Measurements from ENCODE around the gene PPP2R5C.

The PPP2R5C gene

GRCh38 chr14:101817501-101818001 lies 56.0 kb downstream of the PPP2R5C start:
- DNase-seq: peak; percentile 54

- DNase-seq: peak; percentile 92
Observed at GRCh38 chr14:101819251-101819990, 57.9 kb downstream of the PPP2R5C start.

- peak; percentile 75 for DNase-seq
Observed at GRCh38 chr14:101820283-101820798, 58.8 kb downstream of the PPP2R5C start.

GRCh38 chr14:101821528-101821927 lies 60.0 kb downstream of the PPP2R5C start:
- DNase-seq: peak; percentile 87

GRCh38 chr14:101823066-101823465 lies 61.6 kb downstream of the PPP2R5C start:
- DNase-seq: peak; percentile 74

GRCh38 chr14:101823511-101824120 lies 62.1 kb downstream of the PPP2R5C start:
- peak; percentile 81 for DNase-seq

GRCh38 chr14:101824339-101824727 lies 62.8 kb downstream of the PPP2R5C start:
- DNase-seq: no peak

- no peak for DNase-seq
Observed at GRCh38 chr14:101825797-101826196, 64.3 kb downstream of the PPP2R5C start.

- DNase-seq: no peak
Observed at GRCh38 chr14:101826351-101826750, 64.8 kb downstream of the PPP2R5C start.

GRCh38 chr14:101827286-101827685 lies 65.8 kb downstream of the PPP2R5C start:
- DNase-seq: no peak

GRCh38 chr14:101828046-101828445 lies 66.5 kb downstream of the PPP2R5C start:
- DNase-seq: no peak

- DNase-seq: no peak
Observed at GRCh38 chr14:101830271-101830670, 68.8 kb downstream of the PPP2R5C start.

GRCh38 chr14:101833045-101833444 lies 71.5 kb downstream of the PPP2R5C start:
- DNase-seq: no peak

- no peak for DNase-seq
Observed at GRCh38 chr14:101834397-101834796, 72.9 kb downstream of the PPP2R5C start.

- DNase-seq: no peak
Observed at GRCh38 chr14:101834800-101835547, 73.5 kb downstream of the PPP2R5C start.

GRCh38 chr14:101835566-101835965 lies 74.1 kb downstream of the PPP2R5C start:
- no peak for DNase-seq

- DNase-seq: no peak
Observed at GRCh38 chr14:101836135-101836534, 74.6 kb downstream of the PPP2R5C start.

- DNase-seq: no peak
Observed at GRCh38 chr14:101838476-101838875, 77.0 kb downstream of the PPP2R5C start.

GRCh38 chr14:101839236-101839635 lies 77.7 kb downstream of the PPP2R5C start:
- DNase-seq: peak; percentile 58

GRCh38 chr14:101839661-101840060 lies 78.2 kb downstream of the PPP2R5C start:
- no peak for DNase-seq

- no peak for DNase-seq
Observed at GRCh38 chr14:101840649-101841369, 79.3 kb downstream of the PPP2R5C start.

- DNase-seq: no peak
Observed at GRCh38 chr14:101843038-101843437, 81.5 kb downstream of the PPP2R5C start.

GRCh38 chr14:101843665-101844064 lies 82.2 kb downstream of the PPP2R5C start:
- DNase-seq: peak; percentile 81
